ENCODE data around the gene BCL7C. TPM values are rescaled to one million over a fixed set of nuclear protein-coding genes. Genes with fewer than 3 reads are reported as not detected.

BCL7C gene
- total and polyA plus RNA-seq, 2 of the 13 experiments (the other 11 are each of a cell fraction or from before 2014, with no cell fraction given), result 17.7 to 33.8 TPM

- TF ChIP-seq ZNF574 (CRISPR knock-in tag; IDR thresholded peaks at IDR 0.05) (peak; percentile 91), SSRP1 (CRISPR knock-in tag; IDR thresholded peaks at IDR 0.05) (0 out of 2 replicates have a peak, but pooled peaks have one; percentile 51), KLF11 (CRISPR knock-in tag; IDR thresholded peaks at IDR 0.05) (no peak; the same call in 1 of the 2 replicates), ZNF800 (CRISPR knock-in tag; IDR thresholded peaks at IDR 0.05) (no peak), HOMEZ (CRISPR knock-in tag; IDR thresholded peaks at IDR 0.05; ENCODE audit: low read depth) (no peak), E2F2 (CRISPR knock-in tag; IDR thresholded peaks at IDR 0.05; ENCODE audit: borderline replicate concordance) (no peak), MEIS2 (CRISPR knock-in tag; IDR thresholded peaks at IDR 0.05) (peak; percentile 58; the same call in 1 of the 2 replicates), ZNF773 (CRISPR knock-in tag; IDR thresholded peaks at IDR 0.05; ENCODE audit: borderline replicate concordance) (no peak; the same call in 1 of the 2 replicates), ATF6 (CRISPR knock-in tag; conservative IDR thresholded peaks at IDR 0.05) (no peak), ZNF431 (CRISPR knock-in tag; IDR thresholded peaks at IDR 0.05; ENCODE audit: borderline replicate concordance, low read depth) (peak; percentile 25; the same call in 1 of the 2 replicates), GMEB1 (CRISPR knock-in tag; IDR thresholded peaks at IDR 0.05; ENCODE audit: borderline replicate concordance) (no peak), CTCF (CRISPR knock-in tag; IDR thresholded peaks at IDR 0.05) (peak; percentile 28; the same call in 1 of the 2 replicates)
These were observed 8.4 kb upstream of the BCL7C start (continued) for GRCh38 chr16:30902029-30902972.

All from HepG2 (cell line).